HL-60 (cell line): ENCODE results near the gene FPGS.

Experiments
- DNase-seq, 2 experiments: peaks; one replicate each; pipeline ENCODE4 v3.0.0-alpha.2; 2010 to 2020; ENCODE audit warnings: low read depth in 1 of 2, low spot score in 1 of 2
- H3K27ac ChIP-seq: fragments of 250-450 bp; sonication (Bioruptor Pico); replicated peaks from 2 replicates; pipeline ENCODE4 v1.5.1; 2020; ENCODE audit warnings: mild to moderate bottlenecking, moderate library complexity
- H3K27me3 ChIP-seq: fragments of 250-450 bp; sonication (Bioruptor Pico); 2 replicates; pipeline ENCODE4 v1.5.1; 2021; ENCODE audit warnings: mild to moderate bottlenecking, moderate library complexity; ENCODE audit not compliant: insufficient read depth, poor library complexity, severe bottlenecking
- H3K4me3 ChIP-seq: replicated peaks from 2 replicates; pipeline ENCODE4 v1.5.1; 2011; ENCODE audit warnings: mild to moderate bottlenecking, control low read depth, low read length; ENCODE audit not compliant: insufficient read depth
- CTCF ChIP-seq: IDR thresholded peaks from one replicate; pipeline ENCODE4 v1.5.1; 2011; ENCODE audit warnings: low read length, control low read depth, inconsistent platforms; ENCODE audit not compliant: insufficient read depth
- GABPA ChIP-seq: IDR thresholded peaks from 2 replicates; pipeline ENCODE4 v1.6.1; 2012; ENCODE audit warnings: low read depth
- POLR2AphosphoS5 ChIP-seq: IDR thresholded peaks from 2 replicates; pipeline ENCODE4 v1.6.1; 2012; ENCODE audit warnings: low read depth
- REST ChIP-seq: IDR thresholded peaks from 2 replicates; pipeline ENCODE4 v1.6.1; 2012; ENCODE audit warnings: low read depth; ENCODE audit not compliant: insufficient replicate concordance
- SPI1 ChIP-seq: IDR thresholded peaks from 2 replicates; pipeline ENCODE4 v1.6.1; 2012; ENCODE audit warnings: low read depth, mild to moderate bottlenecking, borderline replicate concordance

Gene FPGS

GRCh38 chr9:127771570-127772189 is 31.0 kb upstream of the FPGS start:
- no peak overlapping the region for H3K27ac ChIP-seq
- no peak for TF ChIP-seq POLR2AphosphoS5
- TF ChIP-seq GABPA, result no peak
- TF ChIP-seq SPI1, result no peak
- TF ChIP-seq CTCF, result no peak
- TF ChIP-seq REST, result no peak

GRCh38 chr9:127772603-127773002 is 30.1 kb upstream of the FPGS start:
- Histone ChIP-seq H3K27me3 (no peaks in the 10 kb centered on the region), H3K27ac (no peak overlapping the region), H3K4me3 (no peak overlapping the region)
- TF ChIP-seq SPI1, result no peak
- TF ChIP-seq CTCF, result no peak
- TF ChIP-seq GABPA, result no peak
- TF ChIP-seq REST, result no peak
- no peak for TF ChIP-seq POLR2AphosphoS5
- no peak for DNase-seq

More at GRCh38 chr9:127771570-127772189, 31.0 kb upstream of the FPGS start:
- H3K27me3 ChIP-seq, result no peaks in the 10 kb centered on the region
- H3K4me3 ChIP-seq, result peak overlapping the region; percentile 54
- no peak for DNase-seq

- DNase-seq, result no peak
- no peak overlapping the region for H3K27ac ChIP-seq
Measured at GRCh38 chr9:127773272-127773671, 29.4 kb upstream of the FPGS start.

More at GRCh38 chr9:127773272-127773671, 29.4 kb upstream of the FPGS start:
- H3K27me3 ChIP-seq, result no peaks in the 10 kb centered on the region
- no peak overlapping the region for H3K4me3 ChIP-seq
- TF ChIP-seq SPI1, result no peak
- TF ChIP-seq REST, result no peak
